ENCODE results near the gene SCPEP1. TPM values are rescaled to one million over a fixed set of nuclear protein-coding genes. Genes with fewer than 3 reads are reported as not detected.

Gene SCPEP1
- total RNA-seq, 1 experiment from 2014 or later: 29.6 TPM

- peaks cover 21 to 28% of the 10 kb centered on the region in 2 experiments for H3K9me3 Mint-ChIP-seq
- Histone ChIP-seq H3K56ac (ENCODE audit: insufficient read length, low read depth, low read length) (no peak overlapping the region), H3K4me2 (ENCODE audit: insufficient read depth, insufficient read length, low read length) (no peak overlapping the region), H3K27me3 (ENCODE audit: insufficient read depth, low read length) (no peaks in the 10 kb centered on the region), H3T11ph (ENCODE audit: low read length) (no peak overlapping the region), H3K18ac (ENCODE audit: insufficient read length, low read depth, low read length) (no peak overlapping the region), H3K9me3 (ENCODE audit: control insufficient read depth, low read depth, low read length) (no peaks in the 10 kb centered on the region), H4K8ac (replicated peaks; ENCODE audit: insufficient read length, low read depth, low read length) (no peak overlapping the region), H3K9ac (ENCODE audit: extremely low read depth, insufficient read length, low read length) (no peak overlapping the region), H2BK15ac (ENCODE audit: low read depth, low read length) (no peak overlapping the region), H3K4me1 (ENCODE audit: insufficient read depth, low read length) (peaks cover 10% of the 10 kb centered on the region; the same call in 1 of the 2 replicates), H3K4ac (ENCODE audit: low read depth, low read length) (no peak overlapping the region), H4K5ac (ENCODE audit: insufficient read length, low read depth, low read length) (no peak overlapping the region), H4K91ac (ENCODE audit: insufficient read length, low read depth, low read length) (no peak overlapping the region), H3K79me1 (ENCODE audit: insufficient read depth, low read depth, low read length, poor library complexity, severe bottlenecking) (no peaks in the 10 kb centered on the region), H3K23me2 (ENCODE audit: insufficient read length, low read depth, low read length, poor library complexity, severe bottlenecking) (no peaks in the 10 kb centered on the region), H4K20me1 (ENCODE audit: control insufficient read depth, insufficient read depth, insufficient read length) (no peaks in the 10 kb centered on the region), H3K79me2 (ENCODE audit: insufficient read depth, low read length) (no peaks in the 10 kb centered on the region), H2BK20ac (ENCODE audit: low read depth, low read length, poor library complexity, severe bottlenecking) (no peak overlapping the region), H2BK12ac (ENCODE audit: insufficient read length, low read depth, low read length) (no peak overlapping the region), H3K27ac (ENCODE audit: insufficient read length, low read depth, low read length) (no peak overlapping the region), H2AK5ac (ENCODE audit: insufficient read length, low read length) (no peak overlapping the region), H3K23ac (ENCODE audit: insufficient read length, low read depth, low read length) (no peak overlapping the region), H2AFZ (ENCODE audit: low read length) (no peak overlapping the region), H2BK5ac (ENCODE audit: insufficient read length, low read length) (no peak overlapping the region), H3K14ac (ENCODE audit: insufficient read depth, low read length) (no peak overlapping the region), H2BK120ac (ENCODE audit: low read depth, low read length, poor library complexity, severe bottlenecking) (no peak overlapping the region)
- H3K4me1 Mint-ChIP-seq: peaks cover 26 to 45% of the 10 kb centered on the region in 2 experiments
- H3K4me3 Mint-ChIP-seq: no peak overlapping the region
- DNase-seq: no peak
- 0 out of 7 replicates have a peak overlapping the region, but pooled peaks of 1 of the 3 experiments have one; percentile 72 for H3K27ac Mint-ChIP-seq
- WGBS (ENCODE audit: extremely low coverage, insufficient read length, low lambda C conversion rate): no CpG with 5 or more reads among the region's 4 CpGs
- no peaks in the 10 kb centered on the region for H3K27me3 Mint-ChIP-seq (ENCODE audit: low read depth)
- TF ChIP-seq CTCF (conservative IDR thresholded peaks at IDR 0.05): no peak
- H3K36me3 Mint-ChIP-seq (ENCODE audit: insufficient read depth in 1 of 3, low read depth in 3 of 3): peaks cover 12 to 17% (median 14%) of the 10 kb centered on the region in 3 experiments
These were observed 43.5 kb downstream of the SCPEP1 start for GRCh38 chr17:57021226-57021940.
